H1 (cell line): Measurements from ENCODE around the gene PTK6.

ENCODE experiments used
- POLR2A ChIP-seq, 2 experiments: IDR thresholded peaks; 1 replicate in 1 of 2; 2 replicates in 1 of 2; pipeline ENCODE4 v1.6.1; 2011; ENCODE audit warnings: low read depth in 2 of 2, low read length in 2 of 2, mild to moderate bottlenecking in 2 of 2; ENCODE audit errors: control extremely low read depth in 1 of 2
- TBP ChIP-seq: IDR thresholded peaks from 2 replicates; pipeline ENCODE4 v1.6.1; 2011; ENCODE audit warnings: low read depth, low read length, improper control_type of control experiment
- TF ChIP-seq, protein P1 (sequence below), 3 experiments: IDR thresholded peaks; 1 replicate in 2 of 3; 2 replicates in 1 of 3; pipeline versions ENCODE4 v1.5.1 to v1.6.1; 2011; ENCODE audit warnings: low read length in 3 of 3, mild to moderate bottlenecking in 3 of 3, inconsistent platforms in 2 of 3, low read depth in 1 of 3, moderate library complexity in 1 of 3; ENCODE audit not compliant: insufficient read depth in 1 of 3; ENCODE audit errors: control extremely low read depth in 1 of 3

DNA sequence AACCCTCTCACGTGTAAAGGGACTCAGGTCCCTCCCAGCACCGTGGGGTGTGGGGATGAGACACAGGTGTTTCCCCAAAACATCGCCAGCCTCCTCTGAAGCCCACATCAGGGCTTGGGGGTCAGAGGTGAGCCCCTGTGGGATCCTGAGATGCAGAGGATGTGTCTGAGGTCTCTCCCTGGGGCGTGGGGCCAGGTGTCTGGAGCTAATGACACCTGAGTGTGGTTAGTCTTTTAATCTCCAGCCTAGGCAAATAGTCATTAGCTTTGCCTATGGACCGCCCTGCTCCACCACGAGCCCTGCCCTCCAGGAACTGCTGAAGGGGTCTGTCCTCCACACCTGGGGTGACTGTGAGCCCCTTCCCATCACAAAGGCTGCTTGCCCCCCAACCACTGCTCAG is 8.6 kb upstream of the PTK6 start:
- TF ChIP-seq TBP (no peak), POLR2A (IDR thresholded peaks at IDR 0.05; ENCODE audit: control extremely low read depth in 1 of 2, low read depth in 2 of 2, low read length in 2 of 2) (no peak)
- TF ChIP-seq, protein P1, sequence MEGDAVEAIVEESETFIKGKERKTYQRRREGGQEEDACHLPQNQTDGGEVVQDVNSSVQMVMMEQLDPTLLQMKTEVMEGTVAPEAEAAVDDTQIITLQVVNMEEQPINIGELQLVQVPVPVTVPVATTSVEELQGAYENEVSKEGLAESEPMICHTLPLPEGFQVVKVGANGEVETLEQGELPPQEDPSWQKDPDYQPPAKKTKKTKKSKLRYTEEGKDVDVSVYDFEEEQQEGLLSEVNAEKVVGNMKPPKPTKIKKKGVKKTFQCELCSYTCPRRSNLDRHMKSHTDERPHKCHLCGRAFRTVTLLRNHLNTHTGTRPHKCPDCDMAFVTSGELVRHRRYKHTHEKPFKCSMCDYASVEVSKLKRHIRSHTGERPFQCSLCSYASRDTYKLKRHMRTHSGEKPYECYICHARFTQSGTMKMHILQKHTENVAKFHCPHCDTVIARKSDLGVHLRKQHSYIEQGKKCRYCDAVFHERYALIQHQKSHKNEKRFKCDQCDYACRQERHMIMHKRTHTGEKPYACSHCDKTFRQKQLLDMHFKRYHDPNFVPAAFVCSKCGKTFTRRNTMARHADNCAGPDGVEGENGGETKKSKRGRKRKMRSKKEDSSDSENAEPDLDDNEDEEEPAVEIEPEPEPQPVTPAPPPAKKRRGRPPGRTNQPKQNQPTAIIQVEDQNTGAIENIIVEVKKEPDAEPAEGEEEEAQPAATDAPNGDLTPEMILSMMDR (IDR thresholded peaks at IDR 0.05; ENCODE audit: control extremely low read depth in 1 of 3, insufficient read depth in 1 of 3, low read depth in 1 of 3, low read length in 3 of 3) = no peak
